Lower leg skin (tissue), 3 donors: ENCODE results near the gene GPSM1.

ENCODE experiments used
- CTCF ChIP-seq, 3 donors: fragments of 450-650 bp; IDR thresholded peaks; one replicate each; pipeline ENCODE4 v1.5.1; 2016; ENCODE audit warnings: antibody characterized with exemption in 3 of 3, mild to moderate bottlenecking in 3 of 3, moderate library complexity in 2 of 3
- POLR2A ChIP-seq, 2 donors: fragments of 450-650 bp; IDR thresholded peaks; one replicate each; pipeline ENCODE4 v1.6.1; 2016 to 2017; ENCODE audit warnings: antibody characterized with exemption in 2 of 2, mild to moderate bottlenecking in 1 of 2, moderate library complexity in 1 of 2

DNA sequence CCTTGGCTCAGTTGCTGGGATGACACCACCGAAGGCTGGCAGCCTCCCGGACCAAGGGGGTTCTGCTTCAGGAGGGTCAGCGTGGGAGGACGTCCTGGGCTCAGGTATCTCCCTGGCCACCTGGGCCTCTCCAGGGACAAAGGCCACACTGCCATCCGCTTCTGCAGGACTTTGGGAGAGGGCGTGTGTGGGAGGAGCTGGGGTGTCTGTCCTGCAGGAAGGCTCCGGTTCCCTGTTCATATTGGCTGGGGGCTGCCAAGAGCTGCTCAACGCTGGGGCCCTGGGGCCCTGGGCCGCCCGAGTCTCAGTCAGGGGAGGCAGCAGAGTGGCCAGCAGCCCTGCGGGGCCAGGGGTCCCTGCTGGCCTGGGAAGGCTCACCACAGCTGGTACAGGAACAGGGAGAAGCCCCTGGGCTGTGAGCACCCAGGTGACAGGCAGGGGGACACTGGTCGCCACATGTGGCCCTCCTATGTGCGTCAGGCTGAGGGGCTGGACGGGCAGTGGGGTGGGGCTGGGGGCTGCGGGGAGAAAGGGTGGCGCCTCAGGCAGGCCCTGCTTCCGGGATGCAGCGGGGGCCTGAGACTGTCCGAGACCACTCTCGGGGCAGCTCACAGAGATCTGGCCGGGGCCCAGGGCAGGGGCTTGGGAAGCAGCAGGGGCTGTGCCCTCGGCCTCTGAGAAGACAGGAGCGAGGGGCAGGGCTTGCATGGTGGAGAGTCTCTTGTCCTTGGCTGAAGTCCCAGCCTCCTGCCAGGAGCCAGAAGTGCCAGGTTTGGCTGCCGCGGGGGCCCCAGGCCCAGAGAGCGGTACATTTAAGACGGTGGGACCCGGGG is 51.0 kb downstream of the GPSM1 start:
- TF ChIP-seq POLR2A (IDR thresholded peaks at IDR 0.05) (no peak), CTCF (IDR thresholded peaks at IDR 0.05) (no peak)
